K562 (cell line): ENCODE results near the gene BGN.

ENCODE experiments used
- BRF1 ChIP-seq: IDR thresholded peaks from 3 replicates; pipeline ENCODE4 v1.6.1; 2011; ENCODE audit warnings: borderline replicate concordance, mild to moderate bottlenecking; ENCODE audit not compliant: insufficient read length; ENCODE audit errors: extremely low read depth
- KLF10 ChIP-seq: fragments of 250-450 bp; sonication (Bioruptor Pico); IDR thresholded peaks from 2 replicates; pipeline ENCODE4 v1.6.1; 2021; ENCODE audit warnings: matching md5 sums
- POLR2A ChIP-seq: fragments of 450-650 bp; conservative IDR thresholded peaks from 2 replicates; pipeline ENCODE4 v1.6.1; 2016
- POLR2AphosphoS5 ChIP-seq: IDR thresholded peaks from 2 replicates; pipeline ENCODE4 v1.6.1; 2011; ENCODE audit warnings: mild to moderate bottlenecking, low read depth, low read length, moderate library complexity; ENCODE audit not compliant: control insufficient read depth, insufficient read depth
- PRMT5 ChIP-seq: sonication (generic); formaldehyde crosslinking; IDR thresholded peaks from 2 replicates; pipeline ENCODE4 v1.5.0; 2020; ENCODE audit warnings: missing genetic modification reagents
- TEAD1 ChIP-seq, 2 experiments: fragments of 450-650 bp in 1 of 2; sonication (generic) in 1 of 2; formaldehyde crosslinking; IDR thresholded peaks; 2 replicates each; pipeline versions ENCODE4 v1.4.0 to v1.8.0; 2020 to 2022; ENCODE audit warnings: mild to moderate bottlenecking in 2 of 2, missing genetic modification reagents in 1 of 2
- TF ChIP-seq, protein P1 (sequence below): IDR thresholded peaks from 3 replicates; pipeline ENCODE4 v1.6.1; 2011; ENCODE audit warnings: borderline replicate concordance, mild to moderate bottlenecking; ENCODE audit not compliant: insufficient read length, insufficient read depth

DNA sequence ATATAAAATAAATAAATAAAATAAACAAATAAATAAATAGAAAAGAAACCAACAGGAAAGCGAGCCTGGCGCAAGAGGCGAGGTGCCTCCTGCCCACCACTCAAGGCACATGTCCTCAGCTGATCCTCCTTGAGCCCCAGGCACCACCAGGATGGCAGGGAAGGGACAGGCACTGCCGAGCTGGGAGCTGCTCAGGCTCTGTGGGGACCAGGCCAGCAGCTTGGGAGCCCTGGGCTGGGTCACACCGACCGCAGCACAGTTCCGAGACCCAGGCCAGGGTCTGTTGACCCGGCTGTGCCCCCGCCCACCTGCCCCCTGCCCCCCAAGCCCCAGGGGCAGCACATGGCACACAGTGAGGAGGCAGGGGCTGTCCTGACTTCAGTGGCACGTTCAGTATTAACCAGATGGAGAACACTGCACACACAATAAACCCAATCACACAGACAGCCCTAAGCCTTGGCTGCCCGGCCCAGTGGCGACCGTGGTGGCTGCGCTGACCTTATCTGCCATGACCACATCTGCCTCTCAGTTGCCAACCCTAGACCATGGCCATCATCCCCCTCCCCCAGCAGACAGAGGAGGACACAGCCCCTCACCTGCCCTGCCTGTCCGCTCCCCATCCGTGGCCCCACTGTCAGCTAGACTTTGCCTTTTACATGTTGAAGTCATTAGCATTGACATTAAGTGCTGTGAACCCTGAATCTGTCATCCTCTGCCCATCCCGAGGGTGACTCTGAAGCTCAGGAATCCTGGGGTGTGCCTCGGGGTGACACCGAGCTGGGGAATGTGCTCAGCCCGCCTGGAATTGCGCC is 46.0 kb upstream of the BGN start:
- TF ChIP-seq BRF1 (no peak), TEAD1 (CRISPR knock-in tag; IDR thresholded peaks at IDR 0.05) (no peak), PRMT5 (CRISPR knock-in tag) (no peak), POLR2A (no peak), POLR2AphosphoS5 (no peak), KLF10 (CRISPR knock-in tag) (no peak)
- TF ChIP-seq, protein P1, sequence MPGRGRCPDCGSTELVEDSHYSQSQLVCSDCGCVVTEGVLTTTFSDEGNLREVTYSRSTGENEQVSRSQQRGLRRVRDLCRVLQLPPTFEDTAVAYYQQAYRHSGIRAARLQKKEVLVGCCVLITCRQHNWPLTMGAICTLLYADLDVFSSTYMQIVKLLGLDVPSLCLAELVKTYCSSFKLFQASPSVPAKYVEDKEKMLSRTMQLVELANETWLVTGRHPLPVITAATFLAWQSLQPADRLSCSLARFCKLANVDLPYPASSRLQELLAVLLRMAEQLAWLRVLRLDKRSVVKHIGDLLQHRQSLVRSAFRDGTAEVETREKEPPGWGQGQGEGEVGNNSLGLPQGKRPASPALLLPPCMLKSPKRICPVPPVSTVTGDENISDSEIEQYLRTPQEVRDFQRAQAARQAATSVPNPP, result no peak
